K562 (cell line): ENCODE data around the gene DLGAP1. TPM values are rescaled to one million over a fixed set of nuclear protein-coding genes. Genes with fewer than 3 reads are reported as not detected.

Experiments used
- ATAC-seq: fragments of 200-7000 bp; cut with Tn5 transposase; 3 replicates; pipeline ENCODE4 v1.9.1; 2020; ENCODE audit warnings: moderate library complexity
- BruUV-seq: library from RNA; stranded (reverse); fragments of 400-500 nt; replicated peaks from 2 replicates; lab custom pipeline; 2021; lab: Mats Ljungman, UMichigan
- CTCF ChIA-PET: fragments of 300-600 bp; formaldehyde crosslinking; extraction: SDS; loops from one replicate; lab custom pipeline; 2021; ENCODE audit warnings: low intra/inter-chr PET ratio; lab: Yijun Ruan, JAX
- POLR2A ChIA-PET: fragments of 300-600, 350-650 bp; sonication (Branson Sonifier 250); formaldehyde crosslinking; extraction: SDS; loops from one replicate; lab custom pipeline; 2021; ENCODE audit warnings: antibody characterized with exemption, inconsistent platforms; lab: Yijun Ruan, JAX
- DNase-seq, 4 experiments: peaks; one replicate each; pipeline versions ENCODE4 v3.0.0 to v3.0.0-alpha.2; 2011 to 2018; ENCODE audit warnings: low spot score in 3 of 4, mixed read lengths in 3 of 4; ENCODE audit errors: extremely low read depth in 1 of 4
- FAIRE-seq: peaks from 2 replicates; lab custom pipeline; 2011; peaks lifted over from hg19 to GRCh38; lab: Jason Lieb, UNC
- H2AFZ ChIP-seq: 2 replicates; pipeline ENCODE4 v1.6.0; 2011; ENCODE audit warnings: low read depth, low read length, control low read depth, inconsistent platforms
- H3K27ac ChIP-seq: fragments of 200-600 bp; 3 replicates; pipeline ENCODE4 v1.8.0; 2011; ENCODE audit warnings: low read depth, mild to moderate bottlenecking, control low read depth, inconsistent platforms, low read length, moderate library complexity, mixed read lengths; ENCODE audit errors: extremely low read depth
- H3K27me3 ChIP-seq, 2 experiments: fragments of 300-600 bp in 1 of 2; 2 replicates in 1 of 2; 3 replicates in 1 of 2; pipeline versions ENCODE4 v1.6.0 to v1.8.0; 2011; ENCODE audit warnings: inconsistent platforms in 2 of 2, low read length in 2 of 2, mild to moderate bottlenecking in 1 of 2, mixed read lengths in 1 of 2, moderate library complexity in 1 of 2; ENCODE audit not compliant: control insufficient read depth in 2 of 2, insufficient read depth in 2 of 2
- H3K36me3 ChIP-seq: fragments of 300-600 bp; 3 replicates; pipeline ENCODE4 v1.8.0; 2011; ENCODE audit warnings: mild to moderate bottlenecking, low read length, inconsistent platforms; ENCODE audit not compliant: control insufficient read depth, insufficient read depth
- H3K4me1 ChIP-seq, 2 experiments: fragments of 200-600 bp in 1 of 2; replicated peaks in 1 of 2; 2 replicates in 1 of 2; 3 replicates in 1 of 2; pipeline versions ENCODE4 v1.5.1 to v1.8.0; 2011; ENCODE audit warnings: inconsistent platforms in 2 of 2, low read length in 2 of 2, mild to moderate bottlenecking in 1 of 2, mixed read lengths in 1 of 2, moderate library complexity in 1 of 2; ENCODE audit not compliant: control insufficient read depth in 2 of 2, insufficient read depth in 2 of 2
- H3K4me2 ChIP-seq: 2 replicates; pipeline ENCODE4 v1.6.1; 2011; ENCODE audit warnings: low read length, control low read depth, inconsistent platforms, mixed read lengths; ENCODE audit not compliant: insufficient read depth
- H3K4me3 ChIP-seq: fragments of 200-600 bp; sonication (generic), shearing (Covaris generic); 2 replicates; pipeline ENCODE4 v1.5.1; 2016; ENCODE audit warnings: control low read depth, inconsistent platforms
- H3K79me2 ChIP-seq: fragments of 200-600 bp; 3 replicates; pipeline ENCODE4 v1.8.0; 2011; ENCODE audit warnings: low read length, inconsistent platforms; ENCODE audit not compliant: control insufficient read depth, insufficient read depth
- H3K9ac ChIP-seq, 2 experiments: 2 replicates each; pipeline versions ENCODE4 v1.6.0 to v1.6.1; 2011; ENCODE audit warnings: low read depth in 2 of 2, low read length in 2 of 2, control low read depth in 1 of 2, inconsistent platforms in 1 of 2, mild to moderate bottlenecking in 1 of 2, mixed read lengths in 1 of 2; ENCODE audit not compliant: insufficient read depth in 1 of 2
- H3K9me1 ChIP-seq: one replicate; pipeline ENCODE4 v1.6.0; 2011; ENCODE audit warnings: inconsistent platforms, mild to moderate bottlenecking, low read length, moderate library complexity; ENCODE audit not compliant: control insufficient read depth, insufficient read depth
- H3K9me3 ChIP-seq: replicated peaks from 2 replicates; pipeline ENCODE4 v1.5.1; 2011; ENCODE audit warnings: low read depth, low read length, inconsistent platforms; ENCODE audit not compliant: control insufficient read depth, insufficient read depth
- H4K20me1 ChIP-seq: replicated peaks from 2 replicates; pipeline ENCODE4 v1.6.1; 2011; ENCODE audit warnings: low read length, inconsistent platforms, mixed read lengths; ENCODE audit not compliant: control insufficient read depth, insufficient read depth
- BDP1 ChIP-seq: IDR thresholded peaks from 3 replicates; pipeline ENCODE4 v1.6.1; 2011; ENCODE audit not compliant: insufficient read length, insufficient read depth
- BRCA1 ChIP-seq, 2 experiments: fragments of 450-650 bp in 1 of 2; sonication (generic) in 1 of 2; formaldehyde crosslinking in 1 of 2; IDR thresholded peaks; 2 replicates each; pipeline versions ENCODE4 v1.5.0 to v1.6.1; 2017 to 2020; ENCODE audit warnings: mild to moderate bottlenecking in 1 of 2, missing genetic modification reagents in 1 of 2
- ELF2 ChIP-seq: fragments of 250-450 bp; sonication (Bioruptor Pico); IDR thresholded peaks from 2 replicates; pipeline ENCODE4 v1.5.0; 2021; ENCODE audit warnings: mild to moderate bottlenecking
- FUS ChIP-seq: fragments of 200-400 bp; formaldehyde crosslinking; optimal IDR thresholded peaks from 2 replicates; pipeline ENCODE3; 2017; ENCODE audit warnings: low read depth, low read length
- HMGN3 ChIP-seq: IDR thresholded peaks from 2 replicates; pipeline ENCODE4 v1.6.1; 2011; ENCODE audit warnings: borderline replicate concordance, low read depth, mild to moderate bottlenecking, mixed read lengths, low read length; ENCODE audit not compliant: insufficient read length; ENCODE audit errors: extremely low read depth
- KLF6 ChIP-seq: fragments of 250-450 bp; sonication (Bioruptor Pico); IDR thresholded peaks from 2 replicates; pipeline ENCODE4 v1.4.0; 2020; ENCODE audit warnings: mild to moderate bottlenecking, moderate library complexity, borderline replicate concordance
- POLR2G ChIP-seq: fragments of 200-400 bp; formaldehyde crosslinking; IDR thresholded peaks from 2 replicates; pipeline ENCODE4 v1.6.1; 2017; ENCODE audit warnings: low read depth, mild to moderate bottlenecking, antibody characterized with exemption, low read length, moderate library complexity
- RBFOX2 ChIP-seq: fragments of 200-400 bp; formaldehyde crosslinking; IDR thresholded peaks from 2 replicates; pipeline ENCODE4 v1.6.1; 2017; ENCODE audit warnings: low read depth, mild to moderate bottlenecking, low read length, moderate library complexity
- SNRNP70 ChIP-seq: fragments of 200-400 bp; formaldehyde crosslinking; optimal IDR thresholded peaks from 2 replicates; pipeline ENCODE3; 2017; ENCODE audit warnings: low read depth, low read length
- WHSC1 ChIP-seq: IDR thresholded peaks from one replicate; pipeline ENCODE4 v1.6.1; 2012; ENCODE audit warnings: low read length, control low read depth, inconsistent platforms
- ZFPM2 ChIP-seq: fragments of 250-450 bp; sonication (Bioruptor Pico); IDR thresholded peaks from 2 replicates; pipeline ENCODE4 v1.5.1; 2022; ENCODE audit warnings: mild to moderate bottlenecking
- WGBS: fragments of 100-300 bp; shearing (Covaris generic); methylation state at CpG from one replicate; pipeline ENCODE4 v1.1.6; 2016; ENCODE audit warnings: low coverage, mixed read lengths; ENCODE audit not compliant: insufficient coverage; ENCODE audit errors: missing lambda C conversion rate; 5-methylcytosine and 5-hydroxymethylcytosine counted together
- in situ Hi-C: fragments of 300-500 bp; cut with MboI; formaldehyde crosslinking; loops from 4 replicates; pipeline ENCODE4 v1.15.0; 2018; ENCODE audit warnings: inconsistent platforms, mixed read lengths
- intact Hi-C: fragments of 100-400 bp; cut with micrococcal nuclease; formaldehyde crosslinking; loops from 2 replicates; pipeline ENCODE4 v1.14.2; 2022
- polyA plus RNA-seq, 8 experiments: library from polyadenylated mRNA; depleted of rRNA in 4 of 8; stranded (reverse) in 5 of 8; unstranded in 3 of 8; fragments of >200 nt; fragmentation: Nextera tagmentation in 2 of 8; fragmentation: Illumina TruSeq in 1 of 8; extraction: Ambion mirVana in 2 of 8; extraction: Trizol in 1 of 8; gene quantifications; 2 replicates each; pipeline versions ENCODE4 v1.2.1 to v1.2.3, GENCODE V29; 2011 to 2014; ENCODE audit warnings: inconsistent platforms in 1 of 8, missing spikeins in 1 of 8
- total RNA-seq, 7 experiments: library from RNA; depleted of rRNA in 6 of 7; stranded (reverse); fragments of >200 nt in 6 of 7; fragmentation: Illumina TruSeq in 2 of 7; extraction: Trizol in 2 of 7; gene quantifications; 2 replicates each; pipeline versions ENCODE4 v1.2.1 to v1.2.3, GENCODE V29; 2011 to 2021; ENCODE audit warnings: low replicate concordance in 1 of 7
- TF ChIP-seq, protein P1 (sequence below): fragments of 450-650 bp; conservative IDR thresholded peaks from 2 replicates; pipeline ENCODE4 v1.6.1; 2016; ENCODE audit warnings: missing genetic modification characterization, low read depth, mild to moderate bottlenecking, control low read depth, missing compliant biosample characterization
- TF ChIP-seq, protein P2 (sequence below): fragments of 200-800 bp; sonication (Bioruptor generic); IDR thresholded peaks from 2 replicates; pipeline ENCODE4 v1.6.1; 2017; ENCODE audit warnings: missing genetic modification characterization, missing compliant biosample characterization
- TF ChIP-seq, protein P3 (sequence below): fragments of 250-450 bp; sonication (Bioruptor Pico); IDR thresholded peaks from 2 replicates; pipeline ENCODE4 v1.8.0; 2022; ENCODE audit warnings: moderate library complexity, mild to moderate bottlenecking, inconsistent platforms

Gene DLGAP1
- total and polyA plus RNA-seq, 9 of the 15 experiments (the other 6 are each of a cell fraction or from before 2014, with no cell fraction given), result 0.04 to 0.22 (median 0.08) TPM

DNA sequence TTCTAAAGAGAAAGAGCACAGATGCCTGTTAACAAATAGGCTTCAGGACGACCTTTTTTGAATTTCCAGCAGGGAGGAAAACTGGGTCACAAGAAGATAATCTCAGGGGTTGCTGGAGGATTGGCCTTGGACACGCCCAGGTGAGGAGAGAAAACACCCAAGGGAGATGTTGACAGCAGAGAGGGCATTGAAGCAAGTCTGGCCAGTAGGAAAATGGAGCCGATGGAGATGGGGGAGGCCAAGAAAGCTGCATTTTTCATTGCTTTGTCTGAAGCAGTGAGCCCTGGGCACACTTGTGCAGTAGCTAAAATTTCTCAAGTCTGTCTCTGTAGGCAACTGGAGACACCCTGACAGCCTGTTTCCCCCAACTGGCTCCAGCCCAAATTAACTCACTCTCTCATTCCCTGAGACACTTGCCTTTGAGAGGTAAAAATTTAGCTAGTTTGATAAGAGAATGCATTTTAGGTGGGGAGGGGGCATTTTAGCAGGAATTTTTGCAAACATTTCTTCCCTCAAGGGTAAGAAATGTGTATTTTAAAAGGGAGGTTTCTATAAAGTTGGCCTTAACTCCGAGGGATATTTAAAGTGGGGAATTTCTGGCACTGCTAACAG is 839.6 kb downstream of the DLGAP1 start (continued):
- TF ChIP-seq, protein P1, sequence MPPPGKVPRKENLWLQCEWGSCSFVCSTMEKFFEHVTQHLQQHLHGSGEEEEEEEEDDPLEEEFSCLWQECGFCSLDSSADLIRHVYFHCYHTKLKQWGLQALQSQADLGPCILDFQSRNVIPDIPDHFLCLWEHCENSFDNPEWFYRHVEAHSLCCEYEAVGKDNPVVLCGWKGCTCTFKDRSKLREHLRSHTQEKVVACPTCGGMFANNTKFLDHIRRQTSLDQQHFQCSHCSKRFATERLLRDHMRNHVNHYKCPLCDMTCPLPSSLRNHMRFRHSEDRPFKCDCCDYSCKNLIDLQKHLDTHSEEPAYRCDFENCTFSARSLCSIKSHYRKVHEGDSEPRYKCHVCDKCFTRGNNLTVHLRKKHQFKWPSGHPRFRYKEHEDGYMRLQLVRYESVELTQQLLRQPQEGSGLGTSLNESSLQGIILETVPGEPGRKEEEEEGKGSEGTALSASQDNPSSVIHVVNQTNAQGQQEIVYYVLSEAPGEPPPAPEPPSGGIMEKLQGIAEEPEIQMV (tag), result 0 out of 2 replicates have a peak, but pooled peaks have one; percentile 32
- TF ChIP-seq HMGN3, result no peak
- no peak for TF ChIP-seq RBFOX2
- TF ChIP-seq, protein P2, sequence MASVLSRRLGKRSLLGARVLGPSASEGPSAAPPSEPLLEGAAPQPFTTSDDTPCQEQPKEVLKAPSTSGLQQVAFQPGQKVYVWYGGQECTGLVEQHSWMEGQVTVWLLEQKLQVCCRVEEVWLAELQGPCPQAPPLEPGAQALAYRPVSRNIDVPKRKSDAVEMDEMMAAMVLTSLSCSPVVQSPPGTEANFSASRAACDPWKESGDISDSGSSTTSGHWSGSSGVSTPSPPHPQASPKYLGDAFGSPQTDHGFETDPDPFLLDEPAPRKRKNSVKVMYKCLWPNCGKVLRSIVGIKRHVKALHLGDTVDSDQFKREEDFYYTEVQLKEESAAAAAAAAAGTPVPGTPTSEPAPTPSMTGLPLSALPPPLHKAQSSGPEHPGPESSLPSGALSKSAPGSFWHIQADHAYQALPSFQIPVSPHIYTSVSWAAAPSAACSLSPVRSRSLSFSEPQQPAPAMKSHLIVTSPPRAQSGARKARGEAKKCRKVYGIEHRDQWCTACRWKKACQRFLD, result no peak
- no peak for TF ChIP-seq FUS
- no peak for TF ChIP-seq KLF6 (CRISPR knock-in tag)
- TF ChIP-seq SNRNP70, result no peak

DNA sequence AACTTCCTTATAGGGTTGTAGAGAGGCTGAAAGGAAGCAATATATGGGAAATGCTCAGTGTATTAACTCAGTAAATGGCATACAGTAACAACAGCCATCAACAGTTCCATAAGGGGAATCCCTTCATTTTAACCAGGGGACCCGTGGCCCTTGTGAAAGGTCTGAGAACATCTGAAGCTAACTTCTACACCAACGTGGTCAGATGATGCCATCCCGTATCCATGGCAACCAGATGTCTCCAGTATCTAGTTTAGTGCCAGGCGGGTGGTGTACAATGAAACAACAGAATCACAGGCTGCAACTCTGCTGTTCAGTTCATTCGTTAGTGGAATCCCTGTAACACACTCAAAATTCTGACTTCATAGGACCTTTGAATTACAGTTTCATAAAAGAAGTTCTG is 842.8 kb downstream of the DLGAP1 start:
- Histone ChIP-seq H3K4me2 (no peak overlapping the region), H3K27me3 (no peaks in the 10 kb centered on the region), H3K4me3 (no peak overlapping the region), H3K9me3 (no peaks in the 10 kb centered on the region; the same call in 1 of the 2 replicates), H3K27ac (no peak overlapping the region), H3K36me3 (peaks cover 19% of the 10 kb centered on the region; the same call in 2 of the 3 replicates), H2AFZ (no peak overlapping the region), H4K20me1 (no peaks in the 10 kb centered on the region), H3K4me1 (peaks cover 38 to 58% of the 10 kb centered on the region in 2 experiments), H3K9ac (no peak overlapping the region), H3K9me1 (no peaks in the 10 kb centered on the region), H3K79me2 (peaks cover 22% of the 10 kb centered on the region)
- FAIRE-seq, result no peak
- DNase-seq, result no peak
- CTCF ChIA-PET, result no interaction called here
- intact Hi-C loops (no loop called here), in situ Hi-C loops (no loop called here)
- WGBS, result 64% methylated on average over 5 of the region's 5 CpGs
- ATAC-seq, result no peak
- BruUV-seq, result no TSS peak
- POLR2A ChIA-PET, result interaction anchor here (0.7 to 7.9 kb wide), 9 partner anchors 9 to 926 kb away, joined by 3 to 80 read pairs (median 6); no protein-coding TSS in a partner anchor
- TF ChIP-seq, protein P3, sequence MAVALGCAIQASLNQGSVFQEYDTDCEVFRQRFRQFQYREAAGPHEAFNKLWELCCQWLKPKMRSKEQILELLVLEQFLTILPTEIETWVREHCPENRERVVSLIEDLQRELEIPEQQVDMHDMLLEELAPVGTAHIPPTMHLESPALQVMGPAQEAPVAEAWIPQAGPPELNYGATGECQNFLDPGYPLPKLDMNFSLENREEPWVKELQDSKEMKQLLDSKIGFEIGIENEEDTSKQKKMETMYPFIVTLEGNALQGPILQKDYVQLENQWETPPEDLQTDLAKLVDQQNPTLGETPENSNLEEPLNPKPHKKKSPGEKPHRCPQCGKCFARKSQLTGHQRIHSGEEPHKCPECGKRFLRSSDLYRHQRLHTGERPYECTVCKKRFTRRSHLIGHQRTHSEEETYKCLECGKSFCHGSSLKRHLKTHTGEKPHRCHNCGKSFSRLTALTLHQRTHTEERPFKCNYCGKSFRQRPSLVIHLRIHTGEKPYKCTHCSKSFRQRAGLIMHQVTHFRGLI (CRISPR knock-in tag), result no peak
- TF ChIP-seq BRCA1 (IDR thresholded peaks at IDR 0.05) (no peak), BRCA1 (CRISPR knock-in tag; IDR thresholded peaks at IDR 0.05) (no peak), ELF2 (CRISPR knock-in tag) (peak; percentile 50; the same call in 1 of the 2 replicates), WHSC1 (no peak), POLR2G (0 out of 2 replicates have a peak, but pooled peaks have one; percentile 16), BDP1 (no peak), ZFPM2 (no peak)
